AG09319 (cell line): ENCODE data around the gene CAPN9.

Experiments
- DNase-seq: peaks from one replicate; pipeline ENCODE4 v3.0.0-alpha.2; 2010; ENCODE audit warnings: low read depth; ENCODE audit errors: extremely low read depth
- CTCF ChIP-seq: IDR thresholded peaks from 2 replicates; pipeline ENCODE4 v1.5.1; 2011; ENCODE audit warnings: low read depth, mild to moderate bottlenecking, inconsistent platforms, low read length, moderate library complexity

The CAPN9 gene

GRCh38 chr1:230771773-230772354, 24.7 kb downstream of the CAPN9 start:
- no peak for TF ChIP-seq CTCF
- DNase-seq, result no peak

DNA sequence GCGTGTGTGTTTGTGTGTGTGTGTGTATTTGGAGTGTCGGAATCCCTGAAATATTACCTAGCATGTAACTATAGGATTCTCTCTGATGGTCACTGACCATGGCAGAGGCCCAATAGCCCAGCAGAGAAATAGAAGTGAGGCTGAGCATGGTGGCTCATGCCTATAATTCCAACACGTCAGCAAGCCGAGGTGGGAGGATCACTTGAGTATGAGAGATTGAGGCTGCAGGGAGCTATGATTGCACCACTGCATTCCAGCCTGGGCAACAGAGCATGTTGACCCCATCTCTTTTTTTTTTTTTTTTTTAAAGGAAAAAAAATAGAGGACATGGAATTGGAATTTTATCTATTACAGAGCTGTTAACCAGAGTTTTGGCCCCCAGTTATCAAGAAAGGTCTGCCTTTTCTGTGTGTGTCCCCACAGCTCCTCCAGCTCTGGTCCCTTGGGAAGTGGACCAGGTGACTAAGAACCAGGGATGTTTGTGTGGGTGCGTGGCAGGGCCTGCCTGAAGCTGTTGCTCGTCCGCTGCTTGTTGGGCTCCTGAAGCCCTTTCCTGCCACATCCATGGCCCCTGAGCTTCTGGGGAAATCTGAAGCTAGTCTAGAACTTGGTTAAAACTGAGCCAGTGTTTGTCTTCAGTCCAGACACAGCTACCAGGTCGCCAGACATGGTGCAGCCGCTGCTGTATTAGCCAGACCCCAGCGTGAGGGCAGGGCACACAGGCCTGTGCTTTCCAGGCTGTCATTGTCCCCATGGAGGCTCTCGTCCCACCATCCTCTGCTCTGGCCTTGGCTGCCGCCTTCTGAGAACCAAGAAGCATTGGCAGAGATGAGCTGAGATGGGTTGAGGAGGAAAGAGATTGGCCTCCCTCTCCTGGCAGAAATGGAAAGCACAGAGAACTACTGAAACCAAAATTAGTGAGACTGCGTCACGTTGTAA, 25.5 kb downstream of the CAPN9 start:
- peak; percentile 30 for DNase-seq
- TF ChIP-seq CTCF, result peak; percentile 77

DNA sequence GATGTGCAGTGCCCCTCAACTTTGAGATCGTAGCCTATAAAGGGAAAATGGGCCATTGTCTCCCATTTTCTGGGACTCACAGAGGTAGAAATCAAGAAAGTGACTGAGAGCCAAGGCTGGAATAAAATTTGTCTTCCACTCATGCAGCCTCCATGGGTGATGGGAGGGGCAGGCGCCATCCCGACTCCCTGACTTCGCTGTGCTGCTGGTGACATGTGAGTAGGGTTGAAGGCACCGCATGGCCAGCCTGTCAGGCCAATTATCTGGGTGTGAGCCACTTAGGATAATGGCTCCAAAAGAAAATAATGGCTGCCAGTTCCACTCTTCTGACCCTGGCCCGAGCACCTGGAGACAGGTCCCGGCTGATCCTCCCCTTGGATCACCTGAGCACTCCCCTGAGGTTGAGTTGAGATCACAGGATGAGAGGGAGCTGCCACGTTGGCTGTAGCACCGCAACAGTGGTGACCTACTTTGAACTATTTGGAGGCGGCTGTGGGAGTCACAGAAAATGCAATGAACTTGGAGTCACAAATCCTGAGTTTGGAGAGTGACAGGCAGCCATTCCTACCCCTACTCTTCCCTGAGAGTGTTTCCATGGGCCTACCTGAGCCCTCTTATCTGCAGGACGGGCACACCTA, 26.3 kb downstream of the CAPN9 start:
- no peak for TF ChIP-seq CTCF
- no peak for DNase-seq

GRCh38 chr1:230778916-230779590, 31.9 kb downstream of the CAPN9 start:
- DNase-seq, result no peak
- no peak for TF ChIP-seq CTCF

DNA sequence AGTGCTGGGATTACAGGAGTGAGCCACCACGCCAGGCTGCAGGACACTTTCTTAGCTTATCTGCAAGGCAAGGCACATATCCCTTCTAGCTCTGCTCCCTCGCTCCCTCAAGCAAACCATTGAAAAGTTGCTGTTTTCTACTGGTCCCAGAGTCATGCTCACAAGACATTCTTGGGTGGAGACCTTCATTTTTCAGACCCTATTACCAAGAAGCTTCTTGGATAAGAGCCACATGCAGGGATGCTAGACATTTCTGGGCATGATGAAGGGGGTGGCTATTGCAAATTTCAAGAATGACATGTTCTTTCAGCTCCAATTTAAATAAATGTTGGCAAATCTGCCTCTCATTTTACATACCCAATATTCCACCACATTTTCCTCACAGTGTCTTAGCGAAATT, 33.9 kb downstream of the CAPN9 start:
- TF ChIP-seq CTCF, result no peak
- DNase-seq, result no peak

DNA sequence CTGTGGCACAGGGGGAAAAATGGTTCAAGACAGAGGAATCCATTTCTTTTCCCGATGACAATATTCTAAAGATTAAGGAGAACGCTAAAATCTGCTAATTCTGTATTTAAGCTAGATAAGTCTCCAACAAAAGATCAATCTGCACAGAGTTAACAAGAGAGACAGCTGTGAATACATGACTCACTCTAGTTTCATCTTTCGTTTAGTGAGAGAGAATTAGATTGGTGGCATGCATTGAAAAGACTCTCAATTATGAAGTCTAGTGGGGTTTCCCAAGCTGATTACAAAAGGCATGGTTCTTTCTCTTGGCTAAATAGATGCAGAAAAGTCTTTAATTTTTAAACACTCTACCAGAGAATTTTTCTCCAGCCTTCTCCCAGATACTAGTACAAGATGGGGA, 34.4 kb downstream of the CAPN9 start:
- TF ChIP-seq CTCF, result no peak
- DNase-seq, result no peak
